Endothelial cell of umbilical vein (primary cell): ENCODE measurements around the gene UST.

Experiments
- EZH2 ChIP-seq: IDR thresholded peaks from 2 replicates; pipeline ENCODE4 v1.6.1; 2012; ENCODE audit warnings: borderline replicate concordance, low read depth, mild to moderate bottlenecking, moderate library complexity, low read length, inconsistent platforms; ENCODE audit not compliant: severe bottlenecking
- FOS ChIP-seq: IDR thresholded peaks from 2 replicates; pipeline ENCODE4 v1.6.1; 2011; ENCODE audit warnings: mild to moderate bottlenecking, low read length, moderate library complexity, borderline replicate concordance; ENCODE audit not compliant: insufficient read depth
- JUN ChIP-seq: IDR thresholded peaks from 2 replicates; pipeline ENCODE4 v1.6.1; 2011; ENCODE audit warnings: borderline replicate concordance, low read depth; ENCODE audit not compliant: insufficient read length, insufficient read depth
- POLR2A ChIP-seq: IDR thresholded peaks from 2 replicates; pipeline ENCODE4 v1.6.1; 2012; ENCODE audit warnings: low read depth, mild to moderate bottlenecking, control low read depth, low read length
- POLR2AphosphoS5 ChIP-seq: IDR thresholded peaks from 2 replicates; pipeline ENCODE4 v1.6.1; 2012; ENCODE audit warnings: low read depth, mild to moderate bottlenecking, control low read depth, low read length, moderate library complexity; ENCODE audit not compliant: insufficient read depth
- TF ChIP-seq, protein P1 (sequence below), 2 donors: IDR thresholded peaks; 1 replicate in 1 of 2; 2 replicates in 1 of 2; pipeline ENCODE4 v1.5.1; 2011; ENCODE audit warnings: low read length in 2 of 2, mild to moderate bottlenecking in 2 of 2, moderate library complexity in 2 of 2, control low read depth in 1 of 2, inconsistent platforms in 1 of 2, low read depth in 1 of 2; ENCODE audit not compliant: insufficient read depth in 1 of 2; ENCODE audit errors: extremely low read depth in 1 of 2
- TF ChIP-seq, protein P2 (sequence below): IDR thresholded peaks from 2 replicates; pipeline ENCODE4 v1.6.1; 2011; ENCODE audit not compliant: insufficient read depth, insufficient read length

DNA sequence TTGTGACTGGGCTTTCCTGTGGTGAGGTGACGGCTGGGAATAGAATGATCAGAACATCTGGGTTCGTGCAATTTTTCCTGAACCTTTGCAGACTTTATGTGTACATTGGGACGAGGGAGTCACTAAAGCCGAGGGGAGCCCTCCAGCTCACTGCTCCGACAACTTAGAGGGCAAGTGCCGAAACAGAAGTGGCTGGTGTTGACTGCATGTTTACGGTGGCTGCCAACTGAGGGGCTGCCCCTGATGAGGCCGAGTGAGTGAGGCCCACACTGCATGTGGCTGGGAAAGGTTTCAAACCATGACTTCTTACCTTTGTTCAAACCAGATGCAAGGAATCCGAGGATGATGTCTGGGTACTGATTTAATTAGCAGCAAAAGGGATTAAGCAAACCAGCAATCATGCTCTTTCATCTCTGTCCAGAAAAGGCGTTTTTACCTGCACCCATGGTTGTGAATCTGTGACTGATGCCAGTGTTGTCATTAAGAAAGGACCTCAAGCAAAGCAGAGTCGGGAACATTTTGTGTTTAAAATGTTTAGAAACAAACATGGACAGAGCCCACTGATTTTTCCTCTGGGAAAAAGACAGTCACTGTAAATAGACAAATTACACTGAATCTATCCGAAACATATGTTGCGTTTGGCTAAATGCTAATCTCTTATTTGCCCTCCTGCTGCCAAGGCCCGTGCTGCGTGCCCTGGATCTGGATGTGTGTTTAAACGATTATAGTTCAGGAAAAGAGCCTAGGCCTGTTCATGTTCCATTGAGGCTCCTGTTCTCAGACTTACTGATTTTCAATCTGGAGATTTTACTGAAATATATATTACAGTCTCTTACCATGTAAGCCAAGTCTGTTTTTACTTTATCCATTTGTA, 105.1 kb downstream of the UST start:
- TF ChIP-seq, protein P1, sequence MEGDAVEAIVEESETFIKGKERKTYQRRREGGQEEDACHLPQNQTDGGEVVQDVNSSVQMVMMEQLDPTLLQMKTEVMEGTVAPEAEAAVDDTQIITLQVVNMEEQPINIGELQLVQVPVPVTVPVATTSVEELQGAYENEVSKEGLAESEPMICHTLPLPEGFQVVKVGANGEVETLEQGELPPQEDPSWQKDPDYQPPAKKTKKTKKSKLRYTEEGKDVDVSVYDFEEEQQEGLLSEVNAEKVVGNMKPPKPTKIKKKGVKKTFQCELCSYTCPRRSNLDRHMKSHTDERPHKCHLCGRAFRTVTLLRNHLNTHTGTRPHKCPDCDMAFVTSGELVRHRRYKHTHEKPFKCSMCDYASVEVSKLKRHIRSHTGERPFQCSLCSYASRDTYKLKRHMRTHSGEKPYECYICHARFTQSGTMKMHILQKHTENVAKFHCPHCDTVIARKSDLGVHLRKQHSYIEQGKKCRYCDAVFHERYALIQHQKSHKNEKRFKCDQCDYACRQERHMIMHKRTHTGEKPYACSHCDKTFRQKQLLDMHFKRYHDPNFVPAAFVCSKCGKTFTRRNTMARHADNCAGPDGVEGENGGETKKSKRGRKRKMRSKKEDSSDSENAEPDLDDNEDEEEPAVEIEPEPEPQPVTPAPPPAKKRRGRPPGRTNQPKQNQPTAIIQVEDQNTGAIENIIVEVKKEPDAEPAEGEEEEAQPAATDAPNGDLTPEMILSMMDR (IDR thresholded peaks at IDR 0.05; ENCODE audit: extremely low read depth in 1 of 2, insufficient read depth in 1 of 2, low read depth in 1 of 2, low read length in 2 of 2), result no peak
- TF ChIP-seq POLR2AphosphoS5, result no peak
- no peak for TF ChIP-seq EZH2
- no peak for TF ChIP-seq POLR2A
- no peak for TF ChIP-seq JUN
- TF ChIP-seq, protein P2, sequence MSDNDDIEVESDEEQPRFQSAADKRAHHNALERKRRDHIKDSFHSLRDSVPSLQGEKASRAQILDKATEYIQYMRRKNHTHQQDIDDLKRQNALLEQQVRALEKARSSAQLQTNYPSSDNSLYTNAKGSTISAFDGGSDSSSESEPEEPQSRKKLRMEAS, result no peak
- no peak for TF ChIP-seq FOS
